A549 (cell line): ENCODE data around the gene PHF21B.

ENCODE experiments used
- CEBPB ChIP-seq, 2 experiments: fragments of >200 bp in 1 of 2; sonication (Bioruptor Twin) in 1 of 2; formaldehyde crosslinking in 1 of 2; IDR thresholded peaks; 2 replicates each; pipeline ENCODE4 v1.6.1; 2012 to 2016
- CHD2 ChIP-seq: fragments of 150-350 bp; IDR thresholded peaks from 2 replicates; pipeline ENCODE4 v1.6.1; 2014; ENCODE audit warnings: low read length; ENCODE audit not compliant: partially characterized antibody
- CTCF ChIP-seq: fragments of >200 bp; sonication (Bioruptor Twin); formaldehyde crosslinking; IDR thresholded peaks from 3 replicates; pipeline ENCODE4 v1.5.1; 2016
- EHMT2 ChIP-seq: fragments of 200-600 bp; sonication (generic); IDR thresholded peaks from 2 replicates; pipeline ENCODE4 v1.6.1; 2016; ENCODE audit warnings: antibody characterized with exemption, low read depth, mild to moderate bottlenecking, moderate library complexity
- ESRRA ChIP-seq: fragments of 150-350 bp; IDR thresholded peaks from 2 replicates; pipeline ENCODE4 v1.6.1; 2014; ENCODE audit warnings: mild to moderate bottlenecking, low read length, borderline replicate concordance
- GATA3 ChIP-seq: IDR thresholded peaks from 2 replicates; pipeline ENCODE4 v1.6.1; 2012; ENCODE audit warnings: borderline replicate concordance
- MAFK ChIP-seq: fragments of 450-650 bp; IDR thresholded peaks from 2 replicates; pipeline ENCODE4 v1.6.1; 2014; ENCODE audit not compliant: partially characterized antibody
- MAZ ChIP-seq: fragments of 150-350 bp; IDR thresholded peaks from 2 replicates; pipeline ENCODE4 v1.6.1; 2014; ENCODE audit warnings: antibody characterized with exemption, low read depth, low read length, borderline replicate concordance
- POLR2A ChIP-seq: IDR thresholded peaks from 2 replicates; pipeline ENCODE4 v1.6.1; 2012; ENCODE audit warnings: mild to moderate bottlenecking, low read length
- SMC3 ChIP-seq: fragments of >200 bp; sonication (Bioruptor Twin); formaldehyde crosslinking; IDR thresholded peaks from 3 replicates; pipeline ENCODE4 v1.6.1; 2018; ENCODE audit warnings: inconsistent platforms
- TF ChIP-seq, protein P1 (sequence below): fragments of 150-350 bp; IDR thresholded peaks from 2 replicates; pipeline ENCODE4 v1.6.1; 2014; ENCODE audit warnings: low read depth, mild to moderate bottlenecking, low read length
- TF ChIP-seq, protein P2 (sequence below): fragments of 200-600 bp; sonication (generic); IDR thresholded peaks from 2 replicates; pipeline ENCODE4 v1.6.1; 2016; ENCODE audit warnings: antibody characterized with exemption, mild to moderate bottlenecking, moderate library complexity
- TF ChIP-seq, protein P3 (sequence below): IDR thresholded peaks from 2 replicates; pipeline ENCODE4 v1.6.1; 2012
- TF ChIP-seq, protein P4 (sequence below): fragments of 250-450 bp; sonication (Bioruptor Pico); IDR thresholded peaks from 2 replicates; pipeline ENCODE4 v1.5.0; 2021; ENCODE audit warnings: mild to moderate bottlenecking, moderate library complexity, borderline replicate concordance

DNA sequence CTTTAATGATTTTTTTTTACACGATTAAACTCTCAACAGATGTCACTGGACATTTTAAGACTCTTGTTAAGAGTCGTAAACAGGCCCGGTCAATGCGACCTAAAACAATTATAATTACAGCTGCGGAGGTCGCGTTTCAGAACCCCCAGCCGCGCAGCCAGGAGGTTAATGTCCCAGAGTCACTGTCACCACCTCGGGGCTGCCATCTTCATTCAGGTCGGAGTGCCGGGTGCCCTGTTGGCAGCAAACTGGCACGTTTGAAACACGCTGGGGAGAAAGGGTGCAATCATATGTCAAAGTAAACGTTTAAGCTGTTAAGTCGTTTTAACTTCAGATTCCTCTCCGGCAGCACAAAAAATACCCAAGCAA is 711 bp upstream of the PHF21B start:
- no peak for TF ChIP-seq CTCF
- no peak for TF ChIP-seq POLR2A
- no peak for TF ChIP-seq GATA3
- no peak for TF ChIP-seq SMC3
- TF ChIP-seq, protein P1, sequence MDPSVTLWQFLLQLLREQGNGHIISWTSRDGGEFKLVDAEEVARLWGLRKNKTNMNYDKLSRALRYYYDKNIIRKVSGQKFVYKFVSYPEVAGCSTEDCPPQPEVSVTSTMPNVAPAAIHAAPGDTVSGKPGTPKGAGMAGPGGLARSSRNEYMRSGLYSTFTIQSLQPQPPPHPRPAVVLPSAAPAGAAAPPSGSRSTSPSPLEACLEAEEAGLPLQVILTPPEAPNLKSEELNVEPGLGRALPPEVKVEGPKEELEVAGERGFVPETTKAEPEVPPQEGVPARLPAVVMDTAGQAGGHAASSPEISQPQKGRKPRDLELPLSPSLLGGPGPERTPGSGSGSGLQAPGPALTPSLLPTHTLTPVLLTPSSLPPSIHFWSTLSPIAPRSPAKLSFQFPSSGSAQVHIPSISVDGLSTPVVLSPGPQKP = no peak
- no peak for TF ChIP-seq MAFK
- TF ChIP-seq MAZ = no peak
- TF ChIP-seq, protein P2, sequence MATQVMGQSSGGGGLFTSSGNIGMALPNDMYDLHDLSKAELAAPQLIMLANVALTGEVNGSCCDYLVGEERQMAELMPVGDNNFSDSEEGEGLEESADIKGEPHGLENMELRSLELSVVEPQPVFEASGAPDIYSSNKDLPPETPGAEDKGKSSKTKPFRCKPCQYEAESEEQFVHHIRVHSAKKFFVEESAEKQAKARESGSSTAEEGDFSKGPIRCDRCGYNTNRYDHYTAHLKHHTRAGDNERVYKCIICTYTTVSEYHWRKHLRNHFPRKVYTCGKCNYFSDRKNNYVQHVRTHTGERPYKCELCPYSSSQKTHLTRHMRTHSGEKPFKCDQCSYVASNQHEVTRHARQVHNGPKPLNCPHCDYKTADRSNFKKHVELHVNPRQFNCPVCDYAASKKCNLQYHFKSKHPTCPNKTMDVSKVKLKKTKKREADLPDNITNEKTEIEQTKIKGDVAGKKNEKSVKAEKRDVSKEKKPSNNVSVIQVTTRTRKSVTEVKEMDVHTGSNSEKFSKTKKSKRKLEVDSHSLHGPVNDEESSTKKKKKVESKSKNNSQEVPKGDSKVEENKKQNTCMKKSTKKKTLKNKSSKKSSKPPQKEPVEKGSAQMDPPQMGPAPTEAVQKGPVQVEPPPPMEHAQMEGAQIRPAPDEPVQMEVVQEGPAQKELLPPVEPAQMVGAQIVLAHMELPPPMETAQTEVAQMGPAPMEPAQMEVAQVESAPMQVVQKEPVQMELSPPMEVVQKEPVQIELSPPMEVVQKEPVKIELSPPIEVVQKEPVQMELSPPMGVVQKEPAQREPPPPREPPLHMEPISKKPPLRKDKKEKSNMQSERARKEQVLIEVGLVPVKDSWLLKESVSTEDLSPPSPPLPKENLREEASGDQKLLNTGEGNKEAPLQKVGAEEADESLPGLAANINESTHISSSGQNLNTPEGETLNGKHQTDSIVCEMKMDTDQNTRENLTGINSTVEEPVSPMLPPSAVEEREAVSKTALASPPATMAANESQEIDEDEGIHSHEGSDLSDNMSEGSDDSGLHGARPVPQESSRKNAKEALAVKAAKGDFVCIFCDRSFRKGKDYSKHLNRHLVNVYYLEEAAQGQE = no peak
- TF ChIP-seq, protein P3, sequence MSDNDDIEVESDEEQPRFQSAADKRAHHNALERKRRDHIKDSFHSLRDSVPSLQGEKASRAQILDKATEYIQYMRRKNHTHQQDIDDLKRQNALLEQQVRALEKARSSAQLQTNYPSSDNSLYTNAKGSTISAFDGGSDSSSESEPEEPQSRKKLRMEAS = no peak
- TF ChIP-seq, protein P4, sequence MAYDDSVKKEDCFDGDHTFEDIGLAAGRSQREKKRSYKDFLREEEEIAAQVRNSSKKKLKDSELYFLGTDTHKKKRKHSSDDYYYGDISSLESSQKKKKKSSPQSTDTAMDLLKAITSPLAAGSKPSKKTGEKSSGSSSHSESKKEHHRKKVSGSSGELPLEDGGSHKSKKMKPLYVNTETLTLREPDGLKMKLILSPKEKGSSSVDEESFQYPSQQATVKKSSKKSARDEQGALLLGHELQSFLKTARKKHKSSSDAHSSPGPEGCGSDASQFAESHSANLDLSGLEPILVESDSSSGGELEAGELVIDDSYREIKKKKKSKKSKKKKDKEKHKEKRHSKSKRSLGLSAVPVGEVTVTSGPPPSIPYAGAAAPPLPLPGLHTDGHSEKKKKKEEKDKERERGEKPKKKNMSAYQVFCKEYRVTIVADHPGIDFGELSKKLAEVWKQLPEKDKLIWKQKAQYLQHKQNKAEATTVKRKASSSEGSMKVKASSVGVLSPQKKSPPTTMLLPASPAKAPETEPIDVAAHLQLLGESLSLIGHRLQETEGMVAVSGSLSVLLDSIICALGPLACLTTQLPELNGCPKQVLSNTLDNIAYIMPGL (CRISPR knock-in tag) = no peak
- no peak for TF ChIP-seq CEBPB (IDR thresholded peaks at IDR 0.05)
- no peak for TF ChIP-seq EHMT2
- no peak for TF ChIP-seq CHD2
- no peak for TF ChIP-seq ESRRA
